ENCODE measurements around the gene CC2D2B.

CC2D2B gene

GRCh38 chr10:96021332-96021731 is 113.6 kb downstream of the CC2D2B start:
- Histone ChIP-seq H3K4me1 (ENCODE audit: control insufficient read depth, insufficient read depth, low read length) (peaks cover 3% of the 10 kb centered on the region), H3K9me3 (ENCODE audit: control insufficient read depth in 2 of 2, low read length in 2 of 2) (no peaks in the 10 kb centered on the region), H3K36me3 (ENCODE audit: control insufficient read depth in 2 of 2, insufficient read depth in 2 of 2, low read length in 2 of 2) (no peaks in the 10 kb centered on the region), H3K27ac (ENCODE audit: low read length) (no peak overlapping the region), H3K9ac (ENCODE audit: low read length in 2 of 2) (no peak overlapping the region), H3K4me3 (ENCODE audit: low read length in 2 of 2) (no peak overlapping the region), H3K27me3 (ENCODE audit: control insufficient read depth in 1 of 2, insufficient read depth in 2 of 2, low read length in 2 of 2) (no peaks in the 10 kb centered on the region)

- Histone ChIP-seq H3K27me3 (ENCODE audit: control insufficient read depth in 1 of 2, insufficient read depth in 2 of 2, low read length in 2 of 2) (no peaks in the 10 kb centered on the region), H3K27ac (ENCODE audit: low read length) (no peak overlapping the region), H3K4me1 (ENCODE audit: control insufficient read depth, insufficient read depth, low read length) (no peaks in the 10 kb centered on the region), H3K36me3 (ENCODE audit: control insufficient read depth in 2 of 2, insufficient read depth in 2 of 2, low read length in 2 of 2) (no peaks in the 10 kb centered on the region), H3K9ac (ENCODE audit: low read length in 2 of 2) (no peak overlapping the region), H3K9me3 (ENCODE audit: control insufficient read depth in 2 of 2, low read length in 2 of 2) (no peaks in the 10 kb centered on the region), H3K4me3 (ENCODE audit: low read length in 2 of 2) (no peak overlapping the region)
Measured at GRCh38 chr10:96022739-96023138, 115.0 kb downstream of the CC2D2B start.

- Histone ChIP-seq H3K9me3 (ENCODE audit: control insufficient read depth in 2 of 2, low read length in 2 of 2) (no peaks in the 10 kb centered on the region), H3K4me1 (ENCODE audit: control insufficient read depth, insufficient read depth, low read length) (no peaks in the 10 kb centered on the region), H3K4me3 (ENCODE audit: low read length in 2 of 2) (no peak overlapping the region), H3K36me3 (ENCODE audit: control insufficient read depth in 2 of 2, insufficient read depth in 2 of 2, low read length in 2 of 2) (no peaks in the 10 kb centered on the region), H3K27me3 (ENCODE audit: control insufficient read depth in 1 of 2, insufficient read depth in 2 of 2, low read length in 2 of 2) (no peaks in the 10 kb centered on the region), H3K27ac (ENCODE audit: low read length) (no peak overlapping the region), H3K9ac (ENCODE audit: low read length in 2 of 2) (no peak overlapping the region)
Measured at GRCh38 chr10:96023168-96023567, 115.4 kb downstream of the CC2D2B start.

- no peak overlapping the region for H3K4me3 ChIP-seq (ENCODE audit: low read length in 2 of 2)
- no peaks in the 10 kb centered on the region for H3K27me3 ChIP-seq (ENCODE audit: control insufficient read depth in 1 of 2, insufficient read depth in 2 of 2, low read length in 2 of 2)
Measured at GRCh38 chr10:96025566-96025965, 117.8 kb downstream of the CC2D2B start.

GRCh38 chr10:96034625-96035024 is 126.8 kb downstream of the CC2D2B start:
- Histone ChIP-seq H3K27ac (ENCODE audit: low read length) (no peak overlapping the region), H3K9ac (ENCODE audit: low read length in 2 of 2) (no peak overlapping the region), H3K36me3 (ENCODE audit: control insufficient read depth in 2 of 2, insufficient read depth in 2 of 2, low read length in 2 of 2) (no peaks in the 10 kb centered on the region), H3K4me1 (ENCODE audit: control insufficient read depth, insufficient read depth, low read length) (no peaks in the 10 kb centered on the region), H3K9me3 (ENCODE audit: control insufficient read depth in 2 of 2, low read length in 2 of 2) (no peaks in the 10 kb centered on the region), H3K27me3 (ENCODE audit: control insufficient read depth in 1 of 2, insufficient read depth in 2 of 2, low read length in 2 of 2) (no peaks in the 10 kb centered on the region), H3K4me3 (ENCODE audit: low read length in 2 of 2) (no peak overlapping the region)

More at GRCh38 chr10:96025566-96025965, 117.8 kb downstream of the CC2D2B start:
- H3K9ac ChIP-seq (ENCODE audit: low read length in 2 of 2) = no peak overlapping the region
- H3K4me1 ChIP-seq (ENCODE audit: control insufficient read depth, insufficient read depth, low read length) = no peaks in the 10 kb centered on the region
- H3K36me3 ChIP-seq (ENCODE audit: control insufficient read depth in 2 of 2, insufficient read depth in 2 of 2, low read length in 2 of 2) = no peaks in the 10 kb centered on the region
- no peaks in the 10 kb centered on the region for H3K9me3 ChIP-seq (ENCODE audit: control insufficient read depth in 2 of 2, low read length in 2 of 2)
- H3K27ac ChIP-seq (ENCODE audit: low read length) = no peak overlapping the region

- Histone ChIP-seq H3K27me3 (ENCODE audit: control insufficient read depth in 1 of 2, insufficient read depth in 2 of 2, low read length in 2 of 2) (no peaks in the 10 kb centered on the region), H3K4me1 (ENCODE audit: control insufficient read depth, insufficient read depth, low read length) (peaks cover 5% of the 10 kb centered on the region), H3K27ac (ENCODE audit: low read length) (no peak overlapping the region), H3K36me3 (ENCODE audit: control insufficient read depth in 2 of 2, insufficient read depth in 2 of 2, low read length in 2 of 2) (no peaks in the 10 kb centered on the region), H3K4me3 (ENCODE audit: low read length in 2 of 2) (no peak overlapping the region), H3K9me3 (ENCODE audit: control insufficient read depth in 2 of 2, low read length in 2 of 2) (no peaks in the 10 kb centered on the region), H3K9ac (ENCODE audit: low read length in 2 of 2) (no peak overlapping the region)
Measured at GRCh38 chr10:96038476-96039387, 131.0 kb downstream of the CC2D2B start.

- Histone ChIP-seq H3K36me3 (ENCODE audit: control insufficient read depth in 2 of 2, insufficient read depth in 2 of 2, low read length in 2 of 2) (no peaks in the 10 kb centered on the region), H3K27me3 (ENCODE audit: control insufficient read depth in 1 of 2, insufficient read depth in 2 of 2, low read length in 2 of 2) (no peaks in the 10 kb centered on the region), H3K9ac (ENCODE audit: low read length in 2 of 2) (no peak overlapping the region), H3K4me1 (ENCODE audit: control insufficient read depth, insufficient read depth, low read length) (peaks cover 9% of the 10 kb centered on the region), H3K4me3 (ENCODE audit: low read length in 2 of 2) (no peak overlapping the region), H3K27ac (ENCODE audit: low read length) (no peak overlapping the region), H3K9me3 (ENCODE audit: control insufficient read depth in 2 of 2, low read length in 2 of 2) (no peaks in the 10 kb centered on the region)
Measured at GRCh38 chr10:96041146-96041545, 133.4 kb downstream of the CC2D2B start.

- no peaks in the 10 kb centered on the region for H3K36me3 ChIP-seq (ENCODE audit: control insufficient read depth in 2 of 2, insufficient read depth in 2 of 2, low read length in 2 of 2)
- peak within 1 kb of the TSS; percentile 87 to 93 for H3K9ac ChIP-seq (ENCODE audit: low read length in 2 of 2)
- H3K4me1 ChIP-seq (ENCODE audit: control insufficient read depth, insufficient read depth, low read length) = peaks cover 9% of the 10 kb centered on the region
- no peaks in the 10 kb centered on the region for H3K9me3 ChIP-seq (ENCODE audit: control insufficient read depth in 2 of 2, low read length in 2 of 2)
- H3K27me3 ChIP-seq (ENCODE audit: control insufficient read depth in 1 of 2, insufficient read depth in 2 of 2, low read length in 2 of 2) = no peaks in the 10 kb centered on the region
- peak within 1 kb of the TSS; percentile 81 to 82 for H3K4me3 ChIP-seq (ENCODE audit: low read length in 2 of 2)
- peak within 1 kb of the TSS; percentile 66 for H3K27ac ChIP-seq (ENCODE audit: low read length)
Measured at GRCh38 chr10:96043033-96043892, 135.5 kb downstream of the CC2D2B start, which contains the start of gene CCNJ. CCNJ (plus strand) TSS chr10:96043583; CDS start chr10:96044394, 811 bp downstream.

GRCh38 chr10:96043893-96044715 is 136.3 kb downstream of the CC2D2B start:
- H3K9ac ChIP-seq (ENCODE audit: low read length in 2 of 2) = peak overlapping the region; percentile 87 to 93
- H3K9me3 ChIP-seq (ENCODE audit: control insufficient read depth in 2 of 2, low read length in 2 of 2) = no peaks in the 10 kb centered on the region
- H3K4me3 ChIP-seq (ENCODE audit: low read length in 2 of 2) = peak overlapping the region; percentile 81 to 82
- peaks cover 9% of the 10 kb centered on the region for H3K4me1 ChIP-seq (ENCODE audit: control insufficient read depth, insufficient read depth, low read length)
- H3K27ac ChIP-seq (ENCODE audit: low read length) = peak overlapping the region; percentile 66
- H3K36me3 ChIP-seq (ENCODE audit: control insufficient read depth in 2 of 2, insufficient read depth in 2 of 2, low read length in 2 of 2) = no peaks in the 10 kb centered on the region
- H3K27me3 ChIP-seq (ENCODE audit: control insufficient read depth in 1 of 2, insufficient read depth in 2 of 2, low read length in 2 of 2) = no peaks in the 10 kb centered on the region

GRCh38 chr10:96044736-96045135 is 137.0 kb downstream of the CC2D2B start:
- H3K4me3 ChIP-seq (ENCODE audit: low read length in 2 of 2) = peak overlapping the region; percentile 81 to 82
- H3K4me1 ChIP-seq (ENCODE audit: control insufficient read depth, insufficient read depth, low read length) = peaks cover 9% of the 10 kb centered on the region
- H3K36me3 ChIP-seq (ENCODE audit: control insufficient read depth in 2 of 2, insufficient read depth in 2 of 2, low read length in 2 of 2) = no peaks in the 10 kb centered on the region
- no peaks in the 10 kb centered on the region for H3K27me3 ChIP-seq (ENCODE audit: control insufficient read depth in 1 of 2, insufficient read depth in 2 of 2, low read length in 2 of 2)
- no peaks in the 10 kb centered on the region for H3K9me3 ChIP-seq (ENCODE audit: control insufficient read depth in 2 of 2, low read length in 2 of 2)
- peak overlapping the region; percentile 87 to 93 for H3K9ac ChIP-seq (ENCODE audit: low read length in 2 of 2)
- no peak overlapping the region for H3K27ac ChIP-seq (ENCODE audit: low read length)
